Activated T-helper 9 cell treated with anti-CD3 and anti-CD28 coated beads, Interleukin-2, amount 50 U/mL, for 16 hours (primary cell): ENCODE data around the gene TMEM178A.
"Not testable (repeated sequence)": the region's sequence is repeated elsewhere in the genome, so short reads cannot be mapped to it uniquely, and the experiment has no call there.

Experiments
- DNase-seq: peaks from one replicate; pipeline ENCODE4 v3.0.0-alpha.2; 2020; ENCODE audit warnings: low read depth

The TMEM178A gene

DNA sequence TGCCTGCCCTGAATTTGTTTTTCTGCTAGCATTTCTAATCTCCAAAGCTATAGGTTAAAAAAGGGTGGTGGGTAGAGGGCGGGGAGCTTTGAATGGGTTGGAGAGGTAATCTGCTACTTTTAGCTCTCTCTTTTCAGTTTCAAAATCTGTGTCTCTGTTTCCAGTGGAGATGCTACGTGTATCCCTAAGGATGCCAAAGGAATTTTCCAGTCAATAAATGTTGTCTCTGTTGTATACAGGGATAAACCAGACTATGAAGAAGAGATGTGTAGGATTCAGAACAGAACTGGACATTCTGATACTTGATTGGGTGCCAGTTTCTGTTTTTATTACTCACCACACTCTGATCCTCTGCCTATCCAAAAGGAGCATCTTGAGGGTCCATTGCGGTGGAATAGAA is 50.1 kb downstream of the TMEM178A start:
- DNase-seq, result no peak

DNA sequence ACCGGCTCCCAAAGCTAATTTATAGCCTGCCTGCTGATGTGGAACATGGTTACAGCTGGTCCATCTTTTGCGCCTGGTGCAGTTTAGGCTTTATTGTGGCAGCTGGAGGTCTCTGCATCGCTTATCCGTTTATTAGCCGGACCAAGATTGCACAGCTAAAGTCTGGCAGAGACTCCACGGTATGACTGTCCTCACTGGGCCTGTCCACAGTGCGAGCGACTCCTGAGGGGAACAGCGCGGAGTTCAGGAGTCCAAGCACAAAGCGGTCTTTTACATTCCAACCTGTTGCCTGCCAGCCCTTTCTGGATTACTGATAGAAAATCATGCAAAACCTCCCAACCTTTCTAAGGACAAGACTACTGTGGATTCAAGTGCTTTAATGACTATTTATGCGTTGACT is 51.4 kb downstream of the TMEM178A start:
- no peak for DNase-seq

DNA sequence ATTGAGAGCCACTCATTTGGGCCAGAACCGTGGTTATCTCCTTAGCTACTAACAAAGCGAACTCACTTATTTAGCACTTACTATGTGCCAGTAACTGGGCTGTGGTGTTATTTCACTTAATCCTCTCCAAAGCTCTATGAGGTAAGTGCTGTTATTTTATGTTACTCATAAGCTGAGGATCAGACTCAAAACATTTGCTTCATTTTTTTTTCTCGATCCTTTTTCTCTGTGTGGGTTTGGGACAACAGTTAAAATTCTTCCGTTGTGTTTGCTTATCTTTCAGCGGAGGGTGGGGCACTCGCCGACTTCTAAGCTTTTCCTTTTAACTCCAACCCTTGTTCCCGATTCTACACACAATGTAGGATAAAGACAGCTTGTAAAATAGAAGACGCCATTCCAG is 52.8 kb downstream of the TMEM178A start:
- DNase-seq, result no peak

DNA sequence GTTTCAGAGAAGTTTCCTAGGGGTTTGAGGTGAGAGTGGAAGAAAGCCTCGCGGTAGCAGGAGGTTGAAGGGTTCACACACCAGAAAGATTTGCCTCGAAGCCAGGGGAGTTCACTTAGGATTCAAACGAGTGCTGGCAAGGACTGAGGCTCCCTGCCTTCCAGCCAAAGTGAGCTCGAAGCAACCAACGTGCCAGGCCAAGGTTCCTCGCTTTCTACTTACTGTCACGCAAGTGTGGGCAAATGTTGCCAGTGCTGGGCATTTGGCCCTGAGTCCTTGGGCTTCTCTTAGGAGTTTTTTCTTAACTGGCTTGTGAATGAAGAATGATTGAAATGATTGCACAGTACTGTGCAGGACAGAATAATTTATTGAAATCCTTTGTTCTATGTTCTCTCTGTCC is 53.6 kb downstream of the TMEM178A start:
- DNase-seq, result no peak

DNA sequence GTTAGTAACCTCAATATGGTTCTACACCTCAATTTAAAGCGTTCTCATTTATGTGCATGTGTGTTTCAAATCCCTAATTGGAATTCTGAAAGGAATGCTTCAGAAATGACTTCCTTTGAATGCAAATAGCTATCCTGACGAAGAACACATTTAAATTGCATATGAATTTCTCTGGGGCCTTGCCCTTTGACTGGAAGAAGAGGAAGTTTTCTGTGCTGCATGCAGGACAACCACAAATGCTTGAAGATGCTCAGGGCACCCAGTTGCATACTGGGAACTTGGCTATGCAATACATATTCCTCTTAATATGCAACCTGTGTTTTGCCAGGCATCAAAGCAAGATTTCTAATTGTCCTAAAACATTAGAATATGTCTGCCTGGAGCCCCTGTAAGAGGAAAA is 55.3 kb downstream of the TMEM178A start:
- DNase-seq, result no peak

DNA sequence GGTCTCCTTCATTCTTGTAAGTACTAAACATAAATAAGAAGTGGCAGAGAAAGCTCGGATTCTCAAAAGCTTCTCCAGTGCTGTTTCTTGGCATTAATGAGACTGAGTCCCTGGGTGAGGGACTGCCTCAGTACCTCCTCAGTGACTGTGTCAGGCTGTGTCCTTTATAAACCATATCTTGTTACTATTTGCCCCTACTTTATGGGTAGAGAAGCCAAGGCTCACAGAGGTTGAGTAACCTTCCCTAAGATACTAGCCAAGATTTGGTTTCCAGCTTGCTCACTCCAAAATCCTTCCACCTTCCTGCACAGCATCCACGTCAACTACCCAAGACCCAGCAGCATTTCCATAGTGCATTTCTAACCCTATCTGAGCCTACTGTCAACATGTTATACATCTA is 57.8 kb downstream of the TMEM178A start:
- DNase-seq, result no peak

DNA sequence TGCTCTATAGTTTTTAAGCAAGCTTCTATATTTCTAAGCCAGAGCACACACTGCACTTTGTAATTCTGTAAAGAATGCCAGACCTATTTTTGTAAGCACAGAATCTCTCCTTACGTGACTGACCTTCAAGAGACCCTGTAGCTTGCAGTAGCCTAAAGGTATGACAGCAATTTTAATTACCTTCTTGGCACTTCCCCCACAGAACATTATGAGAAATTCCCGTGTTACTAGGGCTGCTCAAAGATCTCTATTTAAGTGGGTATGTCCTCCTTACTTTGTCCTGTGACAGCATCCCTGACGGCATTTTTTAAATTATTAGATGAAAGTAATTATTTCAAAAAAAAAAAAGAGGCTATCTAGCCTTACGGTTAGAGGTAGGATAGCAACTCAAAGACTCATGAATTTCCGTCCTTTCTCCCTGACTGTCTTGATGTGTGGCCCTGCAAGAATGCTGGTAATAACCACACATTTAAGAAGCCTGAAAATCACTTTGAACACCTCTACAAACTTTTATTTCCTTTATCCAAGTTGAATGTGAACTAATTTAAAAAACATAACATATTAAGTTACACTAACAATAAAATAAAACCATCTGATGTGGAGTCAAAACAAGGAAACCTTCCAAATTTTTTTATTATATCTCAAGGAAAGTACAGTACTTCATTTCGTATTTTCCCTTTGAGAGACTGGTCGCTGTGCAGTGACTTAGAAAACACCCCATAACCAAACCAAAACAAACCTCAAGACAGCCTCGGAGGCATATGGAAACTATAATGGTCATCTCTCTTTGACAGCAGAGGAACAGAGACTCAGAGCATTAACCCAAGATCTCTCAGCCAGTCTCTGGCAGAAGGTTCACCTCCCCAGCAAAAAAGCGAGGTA is 58.5 kb downstream of the TMEM178A start:
- no peak for DNase-seq

DNA sequence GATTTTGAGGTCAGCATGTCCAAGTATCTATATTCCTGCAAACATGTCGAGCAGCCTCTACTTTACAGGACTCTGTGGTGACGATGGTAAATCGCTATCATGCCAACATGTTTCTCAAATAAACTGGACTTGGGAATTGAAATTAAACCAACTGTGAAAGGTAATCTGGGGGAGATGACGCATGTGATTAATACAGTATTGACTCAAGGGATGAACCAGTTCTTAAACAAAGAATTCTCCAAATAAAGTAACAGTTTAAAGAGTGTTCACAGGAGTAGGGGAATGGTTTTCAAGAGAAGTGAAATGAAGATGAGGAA is 59.1 kb downstream of the TMEM178A start:
- no peak for DNase-seq

DNA sequence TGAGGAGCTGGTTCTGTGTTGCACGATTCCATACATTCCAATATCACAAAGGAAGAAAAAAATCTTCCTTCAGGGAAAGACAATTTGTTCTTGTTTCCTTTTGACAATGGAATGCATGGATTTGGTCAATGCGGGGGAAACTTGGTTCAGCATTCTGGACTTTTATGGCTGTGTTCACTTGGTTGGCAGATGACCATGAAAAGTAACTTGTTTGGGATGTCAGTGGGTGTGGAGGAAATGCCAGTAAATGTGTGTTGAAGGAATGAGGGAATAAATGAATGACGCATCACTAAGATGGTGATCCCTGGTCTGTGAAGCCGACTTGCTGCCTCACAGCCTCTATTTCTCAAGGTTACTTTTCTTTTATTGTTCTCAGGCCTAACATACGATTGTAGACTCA is 59.7 kb downstream of the TMEM178A start:
- no peak for DNase-seq

DNA sequence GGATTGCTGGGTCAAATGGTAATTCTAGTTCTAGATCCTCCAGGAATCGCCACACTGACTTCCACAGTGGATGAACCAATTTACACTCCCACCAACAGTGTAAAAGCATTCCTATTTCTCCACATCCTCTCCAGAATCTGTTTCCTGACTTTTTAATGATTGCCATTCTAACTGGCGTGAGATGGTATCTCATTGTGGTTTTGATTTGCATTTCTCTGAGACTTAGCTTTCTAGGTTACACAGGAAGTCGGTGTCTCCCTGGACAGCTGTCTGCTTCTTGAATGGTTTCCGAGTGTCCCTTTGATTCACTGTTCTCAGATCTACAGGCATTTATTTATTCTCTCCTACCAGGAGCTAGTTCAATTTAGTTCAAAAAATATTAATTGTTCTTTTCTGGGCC is 62.4 kb downstream of the TMEM178A start:
- DNase-seq, result not testable (repeated sequence)

DNA sequence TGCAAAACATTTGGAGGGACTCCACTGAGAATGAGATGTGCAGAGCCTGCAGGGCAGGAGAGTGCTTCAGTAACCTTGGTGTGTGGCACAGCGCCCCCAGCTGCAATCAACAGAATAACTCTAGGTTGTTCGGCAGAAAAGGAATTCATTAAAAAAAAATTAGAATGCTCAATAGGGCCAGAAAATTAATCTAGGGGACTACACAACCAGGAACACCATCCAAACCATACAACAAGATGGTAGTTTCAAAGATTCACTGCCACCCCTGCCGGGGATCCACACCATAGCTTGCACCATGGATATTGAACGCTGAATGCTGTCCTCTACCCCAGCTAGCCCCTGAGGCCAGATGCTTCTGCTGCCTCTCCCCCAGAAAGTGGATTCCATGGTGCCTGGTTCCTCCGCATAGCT is 63.2 kb downstream of the TMEM178A start:
- DNase-seq, result no peak

DNA sequence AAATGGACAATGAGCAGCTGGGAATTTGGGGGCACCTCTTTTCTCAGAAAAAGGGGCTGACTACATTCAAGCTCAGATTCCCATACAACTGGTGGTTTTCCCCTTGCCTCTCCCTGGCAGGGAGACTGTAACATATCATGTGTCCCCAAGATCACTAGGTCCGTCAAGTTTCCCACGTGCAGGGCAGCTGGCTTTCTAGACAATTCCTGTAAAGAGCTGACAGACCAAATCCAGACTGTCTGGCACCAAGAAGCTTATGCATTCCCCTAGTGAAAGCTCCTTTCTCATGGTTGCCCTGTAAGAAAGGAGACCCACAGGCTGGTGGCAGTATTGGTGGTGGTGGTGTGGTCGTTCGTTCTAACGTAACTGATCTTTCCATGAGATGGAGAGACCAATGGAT is 64.6 kb downstream of the TMEM178A start:
- DNase-seq, result no peak

DNA sequence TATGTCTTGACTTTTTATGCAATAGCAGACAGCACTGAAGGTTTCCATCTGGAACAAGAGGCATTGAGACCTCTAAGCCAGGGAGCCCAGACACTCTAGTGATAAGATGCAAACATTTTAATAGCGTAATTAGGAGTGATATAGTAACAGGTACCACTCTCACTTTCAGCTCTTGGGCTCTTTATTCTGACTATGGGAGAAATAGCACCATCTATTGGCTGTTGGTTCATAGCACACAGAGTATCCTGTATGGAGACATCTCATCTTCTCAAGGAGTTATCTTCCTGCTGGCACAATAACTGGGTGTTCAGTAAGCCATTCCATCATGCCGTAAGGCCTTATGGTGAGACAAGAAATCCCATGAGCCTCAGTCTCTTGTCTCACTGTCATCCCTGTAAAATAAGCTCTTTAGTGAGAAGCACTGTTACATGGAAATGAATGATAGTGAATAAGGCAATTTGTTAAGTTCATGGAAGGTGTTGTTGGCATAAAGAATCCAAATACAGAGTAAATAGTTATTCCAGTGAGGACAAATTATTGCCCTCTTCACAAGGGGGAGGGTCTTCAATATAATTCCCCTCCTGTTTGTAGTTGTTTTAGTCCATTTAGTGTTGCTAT is 65.1 kb downstream of the TMEM178A start:
- DNase-seq, result no peak

DNA sequence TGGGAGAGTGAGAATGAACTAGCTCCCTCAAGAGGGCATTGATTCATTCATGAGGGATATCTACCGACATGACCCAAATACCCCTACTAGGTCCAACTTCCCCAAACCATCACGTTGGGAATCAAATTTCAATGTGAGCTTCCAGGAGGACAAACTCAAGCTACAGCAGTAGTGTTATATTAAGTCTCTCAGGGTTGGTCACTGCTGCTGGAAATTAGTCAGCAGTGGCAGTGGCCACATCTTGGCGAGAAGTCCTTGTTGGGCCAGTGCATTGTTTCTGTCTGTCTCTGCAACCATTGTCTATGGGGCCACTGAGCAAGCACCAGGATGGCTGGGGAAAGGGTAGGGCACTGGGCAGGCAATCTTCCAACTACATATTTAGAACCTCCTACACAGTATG is 65.8 kb downstream of the TMEM178A start:
- DNase-seq, result no peak

DNA sequence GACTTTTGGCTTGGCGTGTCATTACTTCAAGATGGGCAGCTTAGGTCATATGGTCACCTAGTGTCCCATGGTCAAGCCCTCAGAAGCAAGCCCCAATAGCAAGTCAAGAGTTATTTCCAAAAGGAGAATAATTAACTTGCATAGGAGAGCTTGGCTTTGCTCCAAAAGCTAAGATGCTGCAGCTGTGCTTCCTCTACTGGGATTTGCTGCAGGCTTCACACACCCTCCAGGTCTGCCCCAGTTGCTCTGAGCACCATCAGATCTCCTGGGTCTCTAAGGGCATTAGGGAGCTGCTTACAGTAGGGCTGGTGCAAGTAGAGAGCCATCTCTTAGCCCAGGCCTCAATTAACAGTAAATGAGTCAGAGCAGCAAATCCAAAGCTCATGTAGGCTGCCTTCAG is 66.8 kb downstream of the TMEM178A start:
- DNase-seq, result no peak

DNA sequence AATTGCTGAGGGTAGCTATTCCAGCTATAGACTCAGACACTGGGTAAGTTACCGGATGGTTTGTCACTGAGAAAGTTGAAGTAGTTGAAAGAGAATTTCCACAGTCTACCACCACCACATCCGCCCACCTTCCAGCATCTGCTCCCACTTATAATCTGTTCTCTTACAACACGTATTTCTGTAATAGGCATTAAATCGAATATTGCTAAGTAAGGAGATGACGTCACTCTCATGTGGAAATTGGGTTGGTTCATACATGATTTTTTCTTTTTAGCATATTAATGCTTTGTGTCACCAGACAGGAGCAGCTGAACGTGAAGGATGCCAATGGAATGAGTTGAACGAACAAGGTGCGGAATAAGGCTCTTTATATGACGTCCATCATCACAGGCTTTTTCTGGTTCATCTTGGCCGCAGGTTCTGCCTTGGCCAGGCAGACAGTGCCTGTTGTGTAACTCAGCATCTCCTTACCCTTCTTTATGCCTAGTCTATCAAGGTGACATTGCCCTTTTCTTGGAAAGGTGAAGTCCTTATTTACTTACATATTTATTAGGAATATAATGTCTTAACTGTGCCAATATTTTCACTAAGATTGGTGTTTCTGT is 67.5 kb downstream of the TMEM178A start:
- no peak for DNase-seq

DNA sequence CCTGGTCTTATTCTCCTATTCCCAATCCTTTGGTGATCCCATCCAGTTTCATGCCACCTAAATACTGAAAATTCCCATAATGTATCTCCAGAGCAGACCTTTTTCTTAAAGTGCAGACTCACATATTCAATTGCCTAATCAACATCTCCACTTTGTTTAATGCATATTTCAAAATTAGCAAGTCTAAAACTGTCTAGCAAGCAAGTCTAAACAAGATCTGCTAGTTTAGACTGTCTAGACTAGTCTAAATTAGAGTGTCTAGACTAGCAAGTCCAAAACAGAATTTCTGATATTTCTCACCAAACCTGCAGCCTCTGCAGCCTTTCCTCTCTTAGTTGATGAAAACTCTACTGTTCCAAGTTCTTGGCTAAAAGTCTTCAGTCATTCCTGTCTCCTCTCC is 68.7 kb downstream of the TMEM178A start:
- DNase-seq, result no peak

DNA sequence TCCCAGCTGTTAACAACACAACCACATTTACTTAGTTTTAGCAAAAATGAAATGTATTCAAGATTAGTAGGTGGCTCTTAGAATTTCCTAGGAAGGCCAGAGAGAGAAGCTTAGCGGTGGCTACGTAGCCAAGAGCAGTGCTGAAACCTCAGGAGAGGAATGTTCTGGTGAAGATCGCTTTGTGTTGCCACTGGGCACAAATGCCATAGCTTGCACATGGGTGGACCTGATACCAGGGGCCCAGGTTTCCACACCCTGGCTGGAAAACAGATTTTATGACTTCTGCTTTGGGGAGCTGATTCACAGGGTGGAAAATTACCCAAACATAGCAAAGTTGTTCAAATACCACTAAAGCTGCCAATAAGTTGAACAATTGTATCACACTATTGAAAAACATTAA is 69.9 kb downstream of the TMEM178A start:
- no peak for DNase-seq

DNA sequence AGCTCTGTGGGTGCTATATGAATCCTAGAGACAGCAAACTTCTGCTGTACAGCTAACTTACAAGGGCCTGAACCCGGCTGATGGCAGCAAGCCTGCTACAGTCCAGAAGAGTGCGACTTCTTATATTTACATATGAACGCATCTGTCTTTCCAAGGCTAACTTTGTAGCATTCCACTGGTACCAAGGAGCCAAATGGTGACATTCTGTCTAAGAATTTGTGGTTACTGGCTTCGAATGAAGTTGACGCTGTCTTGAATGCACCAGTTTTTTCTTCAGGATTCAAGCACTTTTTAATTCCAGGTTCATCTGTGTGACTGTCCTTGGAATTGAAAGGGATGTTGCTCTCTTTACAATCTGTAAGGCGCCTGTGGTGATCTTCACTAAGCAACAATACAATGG is 70.9 kb downstream of the TMEM178A start:
- DNase-seq, result no peak

DNA sequence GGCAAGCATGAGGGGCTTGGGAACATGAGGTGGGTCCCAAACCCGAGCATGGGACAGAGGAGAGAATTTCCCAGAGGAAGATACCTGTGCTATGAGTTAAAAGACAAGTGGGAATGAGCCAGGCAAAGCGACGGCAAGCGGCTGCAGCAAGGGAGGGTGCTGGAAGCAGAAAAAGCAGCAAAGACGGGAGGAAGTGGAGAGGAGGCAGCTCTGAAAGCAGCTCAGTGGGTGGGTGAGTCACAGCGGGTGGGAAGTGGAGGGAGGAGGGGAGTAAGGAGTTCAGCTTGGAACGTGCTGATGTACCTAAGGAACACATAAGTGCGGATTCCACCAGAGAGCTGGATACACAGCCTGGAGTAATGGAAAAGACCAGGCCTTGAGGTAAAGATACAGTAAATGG is 71.9 kb downstream of the TMEM178A start:
- DNase-seq, result no peak

DNA sequence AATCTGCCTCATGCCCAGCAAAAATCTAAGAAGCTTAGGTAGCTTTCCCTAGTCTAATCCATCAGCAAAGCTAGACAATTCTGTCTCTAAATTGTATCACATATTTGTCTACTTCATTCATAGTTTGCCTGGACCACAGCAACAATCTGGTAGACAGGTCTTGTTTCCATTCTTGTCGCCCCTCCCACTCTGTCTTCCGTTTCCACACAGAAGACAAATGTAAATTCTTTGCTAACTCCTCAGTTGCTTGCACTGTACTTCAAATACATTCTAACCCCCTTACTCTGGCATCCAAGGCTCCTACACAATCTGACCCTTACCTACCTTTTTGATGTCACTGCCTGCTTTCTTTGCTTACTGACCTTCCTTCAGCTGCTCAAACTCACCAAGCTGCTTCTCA is 73.2 kb downstream of the TMEM178A start:
- DNase-seq, result no peak

DNA sequence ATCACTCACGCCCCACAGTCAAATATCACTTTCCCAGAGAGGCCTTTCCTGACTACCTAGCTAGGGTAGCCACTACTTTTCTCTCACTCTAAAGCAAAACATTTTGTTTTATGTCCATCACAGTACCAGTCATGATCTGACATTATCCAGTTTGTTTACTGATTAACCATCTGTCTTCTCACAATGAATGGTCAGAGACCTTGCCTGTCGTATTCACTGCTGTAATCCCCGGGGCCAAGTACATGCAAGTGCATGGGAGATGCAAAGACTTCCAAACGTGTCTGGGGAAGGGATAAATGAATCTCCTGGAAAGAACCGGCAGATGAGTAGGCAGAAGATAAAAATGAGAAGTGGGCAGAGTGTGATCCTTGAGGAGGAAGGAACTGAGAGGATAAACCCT is 73.7 kb downstream of the TMEM178A start:
- no peak for DNase-seq

DNA sequence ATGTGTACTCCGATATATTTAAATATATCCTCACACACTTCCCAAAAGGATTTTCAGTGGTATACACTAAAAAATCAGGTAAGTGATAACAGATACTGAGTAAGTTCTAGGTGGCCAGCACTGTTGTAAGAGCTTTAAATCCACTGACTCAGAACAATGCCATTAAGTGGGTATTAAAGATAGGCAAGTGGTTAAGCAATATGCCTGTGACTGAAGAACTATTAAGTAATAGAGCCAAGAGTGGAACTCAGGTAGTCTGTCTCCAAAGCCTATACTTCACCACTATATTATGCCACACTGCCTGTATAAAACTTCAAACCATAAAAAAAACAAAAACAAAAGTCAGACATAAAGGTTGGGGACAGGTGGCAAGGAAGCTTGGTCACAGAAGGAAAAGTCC is 76.2 kb downstream of the TMEM178A start:
- DNase-seq, result no peak
